Activated CD8-positive, alpha-beta T cell treated with anti-CD3 and anti-CD28 coated beads, Interleukin-2, amount 10 ng/mL, durations not matched to agents 7 days and 5 days (primary cell): ENCODE measurements around the gene PCDHGA1. TPM values are rescaled to one million over a fixed set of nuclear protein-coding genes. Genes with fewer than 3 reads are reported as not detected.
A peak's percentile ranks its signal among the peaks of the same experiment; 100 is the strongest.
"Not testable (repeated sequence)": the region's sequence is repeated elsewhere in the genome, so short reads cannot be mapped to it uniquely, and the experiment has no call there.

Source experiments
- ATAC-seq: fragments of 150-1000 bp; cut with Tn5 transposase; one replicate; pipeline ENCODE4 v1.10.0; 2021; ENCODE audit warnings: moderate library complexity
- CTCF ChIA-PET: fragments of 350-600 bp; sonication (Branson Sonifier 250); formaldehyde crosslinking; loops from one replicate; lab custom pipeline; 2021; ENCODE audit warnings: antibody characterized with exemption; lab: Charles Lee
- POLR2A ChIA-PET: fragments of 350-600 bp; sonication (Branson Sonifier 250); formaldehyde crosslinking; loops from one replicate; lab custom pipeline; 2021; ENCODE audit warnings: antibody characterized with exemption; lab: Charles Lee
- DNase-seq: peaks from one replicate; pipeline ENCODE4 v3.0.0-alpha.2; 2020
- H3K27ac Mint-ChIP-seq: one replicate; pipeline ENCODE4 v1.8.0; 2021; ENCODE audit warnings: mild to moderate bottlenecking, mixed read lengths
- H3K27me3 Mint-ChIP-seq: one replicate; pipeline ENCODE4 v1.8.0; 2021; ENCODE audit warnings: low read depth, mixed read lengths
- H3K36me3 Mint-ChIP-seq: one replicate; pipeline ENCODE4 v1.8.0; 2021; ENCODE audit warnings: low read depth, mixed read lengths
- H3K4me1 Mint-ChIP-seq: one replicate; pipeline ENCODE4 v1.8.0; 2021; ENCODE audit warnings: low read depth, mixed read lengths
- H3K4me3 Mint-ChIP-seq: one replicate; pipeline ENCODE4 v1.8.0; 2021; ENCODE audit warnings: mild to moderate bottlenecking, mixed read lengths
- H3K9me3 Mint-ChIP-seq: one replicate; pipeline ENCODE4 v1.8.0; 2022; ENCODE audit warnings: mixed read lengths; ENCODE audit not compliant: insufficient read depth
- total RNA-seq, 2 experiments: library from RNA; stranded (reverse); gene quantifications; one replicate each; pipeline ENCODE4 v1.2.3, GENCODE V29; 2021

Gene PCDHGA1
- total RNA-seq, 2 experiments from 2014 or later, result not detected

GRCh38 chr5:141415275-141415618, 84.9 kb downstream of the PCDHGA1 start:
- POLR2A ChIA-PET, H3K27ac Mint-ChIP-seq, H3K4me3 Mint-ChIP-seq, ATAC-seq, DNase-seq: not testable (repeated sequence)
- peaks cover 57% of the 10 kb centered on the region for H3K27me3 Mint-ChIP-seq
- peaks cover 22% of the 10 kb centered on the region for H3K36me3 Mint-ChIP-seq
- H3K9me3 Mint-ChIP-seq, result peaks cover 20% of the 10 kb centered on the region
- peaks cover 24% of the 10 kb centered on the region for H3K4me1 Mint-ChIP-seq
- CTCF ChIA-PET, result interaction anchor here (3.7 kb wide), 1 partner anchor 95 kb away, joined by 14 read pairs; the partner anchor contains the start of gene TAF7

GRCh38 chr5:141417494-141418172, 87.3 kb downstream of the PCDHGA1 start, which contains the start of gene PCDHGB7:
Gene PCDHGB7, plus strand, starts transcription at chr5:141417677. Its CDS starts 183 bp downstream, at chr5:141417860.
- ATAC-seq, result peak; percentile 64
- DNase-seq, result peak; percentile 52
- POLR2A ChIA-PET, result not testable (repeated sequence)
- peaks cover 71% of the 10 kb centered on the region for H3K27me3 Mint-ChIP-seq
- peak within 1 kb of the TSS; percentile 18 for H3K27ac Mint-ChIP-seq
- H3K36me3 Mint-ChIP-seq, result peaks cover 35% of the 10 kb centered on the region
- CTCF ChIA-PET, result interaction anchor here (1.0 to 2.6 kb wide), 5 partner anchors 10 to 146 kb away, joined by 3 to 12 read pairs (median 8); partner anchors contain the start of genes PCDHGB6 and TAF7
- H3K4me3 Mint-ChIP-seq, result peak within 1 kb of the TSS; percentile 23
- H3K4me1 Mint-ChIP-seq, result peaks cover 30% of the 10 kb centered on the region
- H3K9me3 Mint-ChIP-seq, result peaks cover 27% of the 10 kb centered on the region

GRCh38 chr5:141419074-141419880, 89.0 kb downstream of the PCDHGA1 start:
- ChIA-PET POLR2A (no interaction called here), CTCF (interaction anchor here (0.9 to 2.9 kb wide), 9 partner anchors 11 to 138 kb away, joined by 3 to 28 read pairs (median 8); partner anchors contain the start of genes PCDHGA12, PCDHGB3 and PCDHGB6)
- Mint-ChIP-seq H3K9me3 (peaks cover 24% of the 10 kb centered on the region), H3K4me3 (peak overlapping the region; percentile 13), H3K27me3 (peaks cover 68% of the 10 kb centered on the region), H3K4me1 (peaks cover 15% of the 10 kb centered on the region), H3K36me3 (peaks cover 33% of the 10 kb centered on the region), H3K27ac (peak overlapping the region; percentile 3)
- DNase-seq, result no peak
- ATAC-seq, result no peak

GRCh38 chr5:141420855-141421488, 90.7 kb downstream of the PCDHGA1 start, which contains the start of gene PCDHGA11:
Gene PCDHGA11, plus strand, starts transcription at chr5:141421051. Its CDS starts 177 bp downstream, at chr5:141421228.
- H3K9me3 Mint-ChIP-seq, result peaks cover 24% of the 10 kb centered on the region
- CTCF ChIA-PET, result interaction anchor here (0.7 to 3.2 kb wide), 27 partner anchors 8 to 1376 kb away, joined by 3 to 28 read pairs (median 5); partner anchors contain the start of genes PCDHB10, PCDHB14, PCDHB15 and PCDHGA10
- ATAC-seq (no peak), DNase-seq (peak; percentile 53)
- H3K4me3 Mint-ChIP-seq, result peak within 1 kb of the TSS; percentile 69
- peaks cover 11% of the 10 kb centered on the region for H3K4me1 Mint-ChIP-seq
- peak within 1 kb of the TSS; percentile 35 for H3K27ac Mint-ChIP-seq
- peaks cover 29% of the 10 kb centered on the region for H3K36me3 Mint-ChIP-seq
- POLR2A ChIA-PET, result no interaction called here
- H3K27me3 Mint-ChIP-seq, result peaks cover 62% of the 10 kb centered on the region

- peaks cover 11% of the 10 kb centered on the region for H3K4me1 Mint-ChIP-seq
- H3K27me3 Mint-ChIP-seq, result peaks cover 58% of the 10 kb centered on the region
- H3K4me3 Mint-ChIP-seq, result peak overlapping the region; percentile 69
- peaks cover 29% of the 10 kb centered on the region for H3K36me3 Mint-ChIP-seq
- CTCF ChIA-PET, result interaction anchor here (0.7 to 3.2 kb wide), 25 partner anchors 9 to 1376 kb away, joined by 3 to 28 read pairs (median 5); partner anchors contain the start of genes PCDHB10, PCDHB14, PCDHB15 and PCDHGA10
- POLR2A ChIA-PET, result no interaction called here
- no peak overlapping the region for H3K27ac Mint-ChIP-seq
- H3K9me3 Mint-ChIP-seq, result peaks cover 24% of the 10 kb centered on the region
- no peak for ATAC-seq
- DNase-seq, result no peak
These were observed 91.2 kb downstream of the PCDHGA1 start for GRCh38 chr5:141421489-141421855.

GRCh38 chr5:141422742-141423291, 92.5 kb downstream of the PCDHGA1 start:
- peaks cover 60% of the 10 kb centered on the region for H3K27me3 Mint-ChIP-seq
- ATAC-seq (no peak), DNase-seq (no peak)
- no peak overlapping the region for H3K27ac Mint-ChIP-seq
- no peak overlapping the region for H3K4me3 Mint-ChIP-seq
- peaks cover 28% of the 10 kb centered on the region for H3K36me3 Mint-ChIP-seq
- ChIA-PET POLR2A (no interaction called here), CTCF (interaction anchor here (1.3 to 3.2 kb wide), 4 partner anchors 7 to 141 kb away, joined by 3 to 26 read pairs (median 20); partner anchors contain the start of genes PCDHGA10 and PCDHGA12)
- peaks cover 8% of the 10 kb centered on the region for H3K4me1 Mint-ChIP-seq
- H3K9me3 Mint-ChIP-seq, result peaks cover 23% of the 10 kb centered on the region

- no peak overlapping the region for H3K27ac Mint-ChIP-seq
- peaks cover 18% of the 10 kb centered on the region for H3K4me1 Mint-ChIP-seq
- ChIA-PET CTCF (interaction anchor here (0.8 to 1.5 kb wide), 3 partner anchors 85 to 136 kb away, joined by 3 to 4 read pairs (median 3); no protein-coding TSS in a partner anchor), POLR2A (no interaction called here)
- DNase-seq, result no peak
- no peak overlapping the region for H3K4me3 Mint-ChIP-seq
- H3K36me3 Mint-ChIP-seq, result peaks cover 20% of the 10 kb centered on the region
- no peak for ATAC-seq
- peaks cover 29% of the 10 kb centered on the region for H3K9me3 Mint-ChIP-seq
- peaks cover 51% of the 10 kb centered on the region for H3K27me3 Mint-ChIP-seq
These were observed 97.6 kb downstream of the PCDHGA1 start for GRCh38 chr5:141427783-141428426.

- Mint-ChIP-seq H3K27me3 (peaks cover 40% of the 10 kb centered on the region), H3K27ac (peak within 1 kb of the TSS; percentile 62), H3K9me3 (peaks cover 33% of the 10 kb centered on the region), H3K36me3 (peaks cover 21% of the 10 kb centered on the region), H3K4me1 (peaks cover 18% of the 10 kb centered on the region), H3K4me3 (peak within 1 kb of the TSS; percentile 63)
- no peak for ATAC-seq
- ChIA-PET POLR2A (interaction anchor here (0.7 kb wide), 1 partner anchor 83 kb away, joined by 4 read pairs; no protein-coding TSS in a partner anchor), CTCF (interaction anchor here (0.7 to 3.0 kb wide), 33 partner anchors 9 to 137 kb away, joined by 3 to 26 read pairs (median 5); partner anchors contain the start of genes PCDHGA10, PCDHGA11, PCDHGA3 and PCDHGA8)
- DNase-seq, result peak; percentile 45
These were observed 100.2 kb downstream of the PCDHGA1 start, which contains the start of gene PCDHGA12 for GRCh38 chr5:141430332-141431113. Gene PCDHGA12, plus strand, starts transcription at chr5:141430507. Its CDS starts 253 bp downstream, at chr5:141430760.

GRCh38 chr5:141431286-141431685, 101.0 kb downstream of the PCDHGA1 start:
- peaks cover 40% of the 10 kb centered on the region for H3K27me3 Mint-ChIP-seq
- ChIA-PET CTCF (interaction anchor here (0.8 to 3.0 kb wide), 20 partner anchors 9 to 133 kb away, joined by 3 to 26 read pairs (median 8); partner anchors contain the start of genes PCDHGA11, PCDHGA8 and PCDHGB5), POLR2A (no interaction called here)
- peaks cover 21% of the 10 kb centered on the region for H3K36me3 Mint-ChIP-seq
- H3K27ac Mint-ChIP-seq, result no peak overlapping the region
- DNase-seq (no peak), ATAC-seq (no peak)
- H3K4me1 Mint-ChIP-seq, result peaks cover 18% of the 10 kb centered on the region
- peaks cover 33% of the 10 kb centered on the region for H3K9me3 Mint-ChIP-seq
- H3K4me3 Mint-ChIP-seq, result peak overlapping the region; percentile 63
